Upper lobe of right lung (tissue), 1 donor: ENCODE data around the gene NUTM2B. TPM values are rescaled to one million over a fixed set of nuclear protein-coding genes. Genes with fewer than 3 reads are reported as not detected.
"Not testable (repeated sequence)": the region's sequence is repeated elsewhere in the genome, so short reads cannot be mapped to it uniquely, and the experiment has no call there.

Experiments
- ATAC-seq: fragments of 200-7000 bp; cut with Tn5 transposase; one replicate; pipeline ENCODE4 v1.9.1; 2020; ENCODE audit warnings: mild to moderate bottlenecking, moderate library complexity
- DNase-seq: peaks from one replicate; pipeline ENCODE4 v3.0.0-alpha.2; 2020
- H3K27ac ChIP-seq: fragments of 200-600 bp; one replicate; pipeline ENCODE4 v1.8.0; 2022
- H3K27me3 ChIP-seq: fragments of 200-600 bp; one replicate; pipeline ENCODE4 v1.8.0; 2022; ENCODE audit warnings: mild to moderate bottlenecking
- H3K36me3 ChIP-seq: fragments of 200-600 bp; one replicate; pipeline ENCODE4 v1.8.0; 2022
- H3K4me1 ChIP-seq: fragments of 200-600 bp; one replicate; pipeline ENCODE4 v1.8.0; 2022
- H3K4me3 ChIP-seq: fragments of 200-600 bp; one replicate; pipeline ENCODE4 v1.8.0; 2022; ENCODE audit warnings: mild to moderate bottlenecking
- H3K9me3 ChIP-seq: fragments of 200-600 bp; one replicate; pipeline ENCODE4 v1.8.0; 2022
- intact Hi-C: fragments of 100-400 bp; cut with DNase I; formaldehyde crosslinking; loops from one replicate; pipeline ENCODE4 v1.11.0; 2022
- total RNA-seq: library from RNA; stranded (reverse); fragmentation: NEBNext Ultra II Directional; extraction: Animal tissue kit (Norgen Biotek cat#: 25700); gene quantifications from one replicate; pipeline ENCODE4 v1.2.1, GENCODE V29; 2021
- donor health status: DM: no; HTN: yes; CAD: no; lungs with severe emphysema.

Gene NUTM2B
- total RNA-seq, 1 donor from 2014 or later = 0.96 TPM

DNA sequence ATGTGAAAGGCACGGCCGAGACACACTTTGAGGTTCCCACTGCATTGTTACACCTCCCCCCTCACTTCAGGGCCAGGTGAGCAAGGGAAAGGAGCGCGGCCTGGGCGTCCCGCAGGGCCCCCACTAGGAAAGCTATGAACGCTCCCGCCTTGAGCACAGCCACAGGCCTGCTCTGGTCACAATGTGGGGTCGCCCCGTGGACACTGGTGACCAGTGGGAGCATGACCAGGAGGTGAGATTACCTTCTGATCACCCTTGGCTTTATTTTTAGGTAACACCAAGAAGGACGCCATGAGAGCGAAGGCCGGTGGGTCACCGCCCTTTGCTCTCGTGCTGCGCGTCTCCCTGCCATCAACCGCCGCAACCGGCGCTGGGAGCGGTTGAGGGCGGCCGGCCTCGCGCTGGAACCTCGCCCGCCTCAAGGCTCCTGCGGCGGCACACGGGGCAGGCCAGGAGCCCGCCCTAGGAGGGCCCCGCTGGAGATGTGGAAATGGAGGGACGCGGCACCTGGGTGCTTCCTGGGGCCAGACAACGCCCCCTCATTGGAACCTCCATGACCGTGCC, 2.6 kb upstream of the NUTM2B start:
- H3K27ac ChIP-seq, H3K9me3 ChIP-seq, H3K36me3 ChIP-seq, intact Hi-C loops, H3K4me1 ChIP-seq, H3K27me3 ChIP-seq, DNase-seq, ATAC-seq, H3K4me3 ChIP-seq: not testable (repeated sequence)

DNA sequence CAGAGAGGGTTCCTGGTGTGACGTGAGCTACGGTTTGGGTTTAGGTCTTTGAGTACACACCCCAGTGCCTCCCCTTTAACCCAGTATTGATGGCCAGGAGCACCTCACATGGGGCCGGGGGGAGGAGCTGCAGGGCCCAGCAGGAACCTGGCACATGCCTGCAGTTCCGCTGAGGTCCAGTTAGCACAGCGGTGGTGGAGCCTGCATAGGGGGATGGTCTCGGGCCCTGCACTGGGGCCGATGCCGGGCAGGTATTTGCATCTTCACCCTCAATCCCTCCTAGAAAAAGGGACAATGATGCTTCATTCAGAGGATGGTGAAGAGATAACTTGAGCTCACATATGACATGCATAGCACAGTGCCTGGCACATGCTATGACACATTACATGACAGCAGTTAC, 4.0 kb downstream of the NUTM2B start:
- ATAC-seq, H3K4me1 ChIP-seq, H3K27ac ChIP-seq, H3K36me3 ChIP-seq, H3K9me3 ChIP-seq, H3K27me3 ChIP-seq, intact Hi-C loops, H3K4me3 ChIP-seq, DNase-seq: not testable (repeated sequence)

DNA sequence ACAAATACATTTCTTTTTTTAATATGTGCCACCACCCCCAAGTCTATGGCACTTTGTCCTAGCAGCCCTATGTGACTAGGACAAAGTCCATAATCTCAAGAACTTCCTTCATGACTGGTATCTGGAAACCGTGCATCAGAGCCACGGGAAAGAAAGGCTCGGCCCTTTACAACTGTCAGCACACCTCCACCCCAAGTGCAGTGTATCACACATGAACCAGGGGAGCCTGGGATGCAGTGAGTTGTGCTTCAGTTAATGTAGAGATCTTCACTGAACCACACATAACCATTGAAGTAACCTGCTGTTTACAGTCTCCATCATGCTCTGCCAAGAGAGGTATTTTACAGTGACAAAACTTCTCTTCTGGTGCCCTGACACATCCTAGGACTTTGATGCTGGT, 11.9 kb downstream of the NUTM2B start:
- DNase-seq, H3K9me3 ChIP-seq, intact Hi-C loops, ATAC-seq, H3K27me3 ChIP-seq, H3K36me3 ChIP-seq, H3K4me3 ChIP-seq, H3K27ac ChIP-seq, H3K4me1 ChIP-seq: not testable (repeated sequence)

DNA sequence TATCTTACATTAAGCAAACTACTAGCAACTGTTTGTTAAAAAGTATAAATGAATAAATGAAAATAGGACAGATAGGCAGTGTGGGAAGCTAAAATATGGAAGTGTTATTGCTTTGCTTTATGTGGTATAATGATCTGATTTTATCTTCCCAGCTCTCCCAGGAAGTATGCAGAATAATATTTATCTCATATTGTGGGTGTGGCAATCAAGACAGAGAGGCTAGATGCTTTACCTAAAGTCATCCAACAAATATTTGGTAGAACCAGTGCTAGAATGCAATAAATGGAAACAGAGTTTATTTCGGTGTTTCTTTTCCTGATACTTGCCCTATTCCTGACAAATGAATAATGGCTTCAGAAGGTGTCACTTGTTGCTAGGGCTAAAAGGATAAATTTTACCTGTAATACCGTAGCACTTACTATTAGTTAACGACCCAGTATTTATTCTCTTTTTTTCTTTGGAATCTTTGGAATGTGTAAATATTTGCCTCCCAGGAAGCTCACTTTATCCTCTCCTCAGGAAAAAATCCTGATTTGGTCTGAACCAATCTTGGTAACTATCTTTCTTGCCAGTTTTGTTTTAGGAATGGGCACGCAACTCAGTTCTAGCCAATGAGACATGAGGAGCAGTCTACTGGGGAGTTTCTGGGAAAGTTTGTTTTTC, 14.0 kb downstream of the NUTM2B start:
- intact Hi-C loops, H3K36me3 ChIP-seq, H3K9me3 ChIP-seq, H3K27ac ChIP-seq, DNase-seq, ATAC-seq, H3K4me3 ChIP-seq, H3K4me1 ChIP-seq, H3K27me3 ChIP-seq: not testable (repeated sequence)

DNA sequence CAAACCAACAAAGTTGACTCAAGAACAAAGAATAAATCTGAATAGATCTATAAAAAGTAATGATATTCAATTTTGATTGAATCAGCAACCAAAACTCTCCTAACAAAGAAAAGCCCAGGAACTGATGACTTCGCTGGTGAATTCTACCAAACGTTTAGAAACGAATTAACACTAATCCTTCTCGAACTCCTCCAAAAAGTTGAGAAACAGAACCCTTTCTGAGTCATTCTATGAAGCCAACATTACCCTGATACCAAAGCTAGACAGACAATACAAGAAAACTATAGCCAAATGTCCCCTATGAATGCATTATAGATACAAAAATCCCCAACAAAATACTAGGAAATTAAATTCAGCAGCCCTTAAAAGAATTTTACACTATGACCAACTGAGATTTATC, 17.0 kb downstream of the NUTM2B start:
- ATAC-seq, H3K27me3 ChIP-seq, H3K36me3 ChIP-seq, intact Hi-C loops, DNase-seq, H3K4me3 ChIP-seq, H3K4me1 ChIP-seq, H3K9me3 ChIP-seq, H3K27ac ChIP-seq: not testable (repeated sequence)

DNA sequence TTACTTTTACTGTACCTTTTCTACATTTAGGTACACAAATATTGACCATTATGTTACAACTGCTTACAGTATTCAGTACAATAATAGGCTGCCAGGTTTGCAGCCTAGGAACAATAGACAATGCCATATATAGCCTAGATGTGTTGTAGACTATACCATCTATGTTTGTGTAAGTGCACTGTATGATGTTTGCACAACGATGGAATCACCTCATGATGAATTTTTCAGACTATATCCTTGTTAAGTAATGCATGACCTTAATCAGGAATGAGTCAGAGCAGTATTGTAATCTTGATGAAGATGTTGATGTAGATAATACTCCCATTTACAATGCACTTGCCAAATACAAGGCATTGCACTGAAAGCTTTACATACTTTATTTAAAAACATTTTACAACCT, 23.6 kb downstream of the NUTM2B start:
- H3K36me3 ChIP-seq, H3K4me3 ChIP-seq, H3K4me1 ChIP-seq, DNase-seq, H3K27me3 ChIP-seq, ATAC-seq, H3K9me3 ChIP-seq, H3K27ac ChIP-seq, intact Hi-C loops: not testable (repeated sequence)

DNA sequence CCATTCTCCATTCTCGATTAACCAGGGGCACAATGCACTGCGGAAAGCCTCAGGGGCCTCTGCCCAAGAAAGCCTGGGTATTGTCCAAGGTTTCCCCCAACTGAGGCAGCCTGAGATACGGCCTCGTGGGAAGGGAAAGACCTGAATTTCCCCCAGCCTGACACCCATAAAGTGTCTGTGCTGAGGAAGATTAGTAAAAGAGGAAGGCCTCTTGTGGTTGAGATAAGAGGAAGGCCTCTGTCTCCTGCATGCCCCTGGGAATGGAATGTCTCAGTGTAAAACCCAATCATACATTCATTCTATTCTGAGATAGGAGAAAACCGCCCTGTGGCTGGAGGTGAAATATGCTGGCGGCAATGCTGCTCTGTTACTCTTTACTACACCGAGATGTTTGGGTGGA, 41.8 kb downstream of the NUTM2B start:
- DNase-seq, H3K9me3 ChIP-seq, H3K27ac ChIP-seq, ATAC-seq, H3K4me3 ChIP-seq, H3K4me1 ChIP-seq, H3K36me3 ChIP-seq, intact Hi-C loops, H3K27me3 ChIP-seq: not testable (repeated sequence)

- H3K9me3 ChIP-seq, ATAC-seq, H3K36me3 ChIP-seq, H3K4me3 ChIP-seq, H3K27me3 ChIP-seq, H3K4me1 ChIP-seq, H3K27ac ChIP-seq, DNase-seq, intact Hi-C loops: not testable (repeated sequence)
These were observed 45.5 kb downstream of the NUTM2B start for GRCh38 chr10:79748510-79748909.

- intact Hi-C loops, H3K4me3 ChIP-seq, H3K9me3 ChIP-seq, H3K27me3 ChIP-seq, DNase-seq, H3K36me3 ChIP-seq, H3K27ac ChIP-seq, H3K4me1 ChIP-seq, ATAC-seq: not testable (repeated sequence)
These were observed 50.6 kb downstream of the NUTM2B start for GRCh38 chr10:79753601-79754000.

GRCh38 chr10:79758297-79758993, 55.4 kb downstream of the NUTM2B start:
- H3K9me3 ChIP-seq, H3K36me3 ChIP-seq, intact Hi-C loops, H3K27me3 ChIP-seq, H3K4me1 ChIP-seq, DNase-seq, H3K4me3 ChIP-seq, ATAC-seq, H3K27ac ChIP-seq: not testable (repeated sequence)

Other genes starting within 250 kb of the NUTM2B start
- 0.14 TPM for gene EIF5AL1, start 190.7 kb upstream of the NUTM2B start, total RNA-seq
- 13,814 TPM for gene SFTPA2, start 142.8 kb upstream of the NUTM2B start, total RNA-seq
- 11,191 TPM for gene SFTPA1, start 92.3 kb upstream of the NUTM2B start, total RNA-seq
- gene NUTM2E, start 123.5 kb downstream of the NUTM2B start, total RNA-seq = not detected
- 780 TPM for gene SFTPD, start 245.9 kb downstream of the NUTM2B start, total RNA-seq